Activated naive CD8-positive, alpha-beta T cell treated with anti-CD3 and anti-CD28 coated beads, Interleukin-2, amount 10 ng/mL, durations not matched to agents 7 days and 5 days (primary cell): ENCODE results near the gene NABP2. TPM values are rescaled to one million over a fixed set of nuclear protein-coding genes. Genes with fewer than 3 reads are reported as not detected.
"Not testable (repeated sequence)": the region's sequence is repeated elsewhere in the genome, so short reads cannot be mapped to it uniquely, and the experiment has no call there.

Source experiments
- ATAC-seq: fragments of 150-1000 bp; cut with Tn5 transposase; one replicate; pipeline ENCODE4 v1.10.0; 2021; ENCODE audit warnings: low read depth, moderate library complexity
- POLR2A ChIA-PET: fragments of 350-600 bp; sonication (Branson Sonifier 250); formaldehyde crosslinking; loops from one replicate; lab custom pipeline; 2021; ENCODE audit warnings: antibody characterized with exemption; lab: Charles Lee
- DNase-seq: peaks from one replicate; pipeline ENCODE4 v3.0.0; 2021
- H3K27ac Mint-ChIP-seq: one replicate; pipeline ENCODE4 v1.8.0; 2022; ENCODE audit warnings: mild to moderate bottlenecking, mixed read lengths
- H3K27me3 Mint-ChIP-seq: one replicate; pipeline ENCODE4 v1.8.0; 2022; ENCODE audit warnings: mild to moderate bottlenecking, moderate library complexity, mixed read lengths
- H3K36me3 Mint-ChIP-seq: one replicate; pipeline ENCODE4 v1.8.0; 2021; ENCODE audit warnings: mild to moderate bottlenecking, mixed read lengths
- H3K4me1 Mint-ChIP-seq: one replicate; pipeline ENCODE4 v1.8.0; 2021; ENCODE audit warnings: mixed read lengths
- H3K4me3 Mint-ChIP-seq: one replicate; pipeline ENCODE4 v1.8.0; 2022; ENCODE audit warnings: mild to moderate bottlenecking, moderate library complexity, mixed read lengths
- H3K9me3 Mint-ChIP-seq: one replicate; pipeline ENCODE4 v1.8.0; 2021; ENCODE audit warnings: mixed read lengths
- total RNA-seq, 2 experiments: library from RNA; stranded (reverse); gene quantifications; one replicate each; pipeline ENCODE4 v1.2.3, GENCODE V29; 2021

NABP2 gene
- total RNA-seq = 10 to 100 TPM; 43.4 to 47.1 TPM

DNA sequence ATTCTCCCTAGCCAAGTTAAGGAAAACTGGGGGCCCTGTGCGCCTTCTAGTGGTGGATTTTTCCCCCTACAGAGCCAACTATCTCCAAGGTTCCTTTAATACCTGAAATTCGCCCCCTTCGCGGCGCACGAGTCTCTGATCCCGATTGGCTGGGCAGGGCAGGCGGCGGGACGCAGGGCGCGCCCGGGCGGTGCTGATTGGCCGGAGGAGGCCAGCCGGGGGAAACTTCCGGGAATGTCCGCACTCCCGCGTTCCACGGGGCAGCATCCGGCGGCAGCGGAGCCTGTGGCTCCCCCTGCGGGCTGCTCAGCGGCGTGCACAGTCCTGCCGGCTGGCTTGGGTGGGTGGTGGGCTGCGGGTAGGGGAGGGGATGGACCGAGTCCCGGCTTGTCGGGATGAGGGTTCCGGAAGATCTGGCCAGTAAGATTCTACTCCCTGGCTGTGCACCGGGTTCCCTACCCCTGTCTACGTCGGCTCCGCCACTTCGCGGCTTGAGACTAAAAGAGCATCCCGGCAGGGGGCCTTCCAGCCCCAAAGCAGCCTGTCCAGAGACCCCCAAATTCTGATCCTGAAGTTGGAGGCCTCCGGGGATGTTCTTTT lies at the start of gene NABP2:
TSS of gene NABP2 (plus strand) at position 241 of the 600 bp plus-strand sequence. CDS start 515 bp downstream, outside the sequence.
- DNase-seq (peak; percentile 94), ATAC-seq (peak; percentile 86)
- H3K27ac Mint-ChIP-seq = peak within 1 kb of the TSS; percentile 71
- H3K4me1 Mint-ChIP-seq = peaks cover 34% of the 10 kb centered on the region
- H3K9me3 Mint-ChIP-seq = no peaks in the 10 kb centered on the region
- peak within 1 kb of the TSS; percentile 92 for H3K4me3 Mint-ChIP-seq
- no peaks in the 10 kb centered on the region for H3K27me3 Mint-ChIP-seq
- POLR2A ChIA-PET = no interaction called here
- H3K36me3 Mint-ChIP-seq = peaks cover 10% of the 10 kb centered on the region

DNA sequence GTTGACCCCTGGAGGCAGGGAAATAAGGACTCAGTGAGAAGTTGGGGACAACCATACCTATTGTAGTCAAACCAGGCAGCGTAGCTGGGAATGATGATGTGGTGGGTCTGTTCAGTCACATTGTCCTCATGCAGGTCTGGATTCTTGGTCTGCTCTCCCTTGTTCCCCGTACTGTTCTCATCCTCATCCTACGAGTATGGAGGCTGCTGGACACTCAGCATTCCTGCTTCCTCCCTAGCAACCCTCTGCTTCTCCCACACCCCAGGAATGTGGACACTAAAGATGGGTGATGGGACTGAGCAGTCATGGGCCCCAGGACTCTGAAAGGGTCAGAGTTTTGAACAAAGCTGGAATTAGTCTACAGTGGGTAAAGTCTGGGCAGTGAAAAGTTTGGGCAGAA lies 45.8 kb upstream of the NABP2 start:
- H3K4me1 Mint-ChIP-seq = no peaks in the 10 kb centered on the region
- H3K4me3 Mint-ChIP-seq = no peak overlapping the region
- no peaks in the 10 kb centered on the region for H3K27me3 Mint-ChIP-seq
- POLR2A ChIA-PET = interaction anchor here (4.6 kb wide), 1 partner anchor 16 kb away, joined by 24 read pairs; no protein-coding TSS in a partner anchor
- H3K9me3 Mint-ChIP-seq = no peaks in the 10 kb centered on the region
- DNase-seq (no peak), ATAC-seq (no peak)
- peaks cover 51% of the 10 kb centered on the region for H3K36me3 Mint-ChIP-seq
- H3K27ac Mint-ChIP-seq = no peak overlapping the region

DNA sequence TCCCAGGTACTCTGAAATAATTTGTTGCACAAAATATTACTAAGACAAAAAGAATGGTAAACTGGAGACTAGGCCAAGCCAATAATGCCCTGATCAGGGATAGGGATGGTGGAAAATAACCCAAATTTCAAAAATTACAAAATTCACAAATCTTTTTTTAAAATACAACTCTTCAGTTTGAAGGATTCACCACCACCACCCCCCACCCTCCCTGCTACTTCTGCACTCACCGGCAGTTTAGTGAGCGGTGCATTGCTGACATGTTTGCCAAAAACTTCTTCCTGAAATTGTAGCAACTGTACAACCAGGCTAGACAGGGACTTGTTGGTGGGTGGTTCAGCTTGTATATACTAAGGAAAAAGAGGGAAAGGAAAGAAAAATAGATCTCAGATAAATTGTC lies 37.2 kb upstream of the NABP2 start:
- Mint-ChIP-seq H3K27ac (peak overlapping the region; percentile 44), H3K4me3 (peak overlapping the region; percentile 95), H3K27me3 (peaks cover 2% of the 10 kb centered on the region), H3K9me3 (no peaks in the 10 kb centered on the region), H3K36me3 (peaks cover 19% of the 10 kb centered on the region), H3K4me1 (peaks cover 36% of the 10 kb centered on the region)
- ATAC-seq (no peak), DNase-seq (no peak)
- POLR2A ChIA-PET = interaction anchor here (1.9 to 6.2 kb wide), 4 partner anchors 26 to 67 kb away, joined by 5 to 86 read pairs (median 73); partner anchors contain the start of genes ESYT1, MYL6 and ZC3H10

DNA sequence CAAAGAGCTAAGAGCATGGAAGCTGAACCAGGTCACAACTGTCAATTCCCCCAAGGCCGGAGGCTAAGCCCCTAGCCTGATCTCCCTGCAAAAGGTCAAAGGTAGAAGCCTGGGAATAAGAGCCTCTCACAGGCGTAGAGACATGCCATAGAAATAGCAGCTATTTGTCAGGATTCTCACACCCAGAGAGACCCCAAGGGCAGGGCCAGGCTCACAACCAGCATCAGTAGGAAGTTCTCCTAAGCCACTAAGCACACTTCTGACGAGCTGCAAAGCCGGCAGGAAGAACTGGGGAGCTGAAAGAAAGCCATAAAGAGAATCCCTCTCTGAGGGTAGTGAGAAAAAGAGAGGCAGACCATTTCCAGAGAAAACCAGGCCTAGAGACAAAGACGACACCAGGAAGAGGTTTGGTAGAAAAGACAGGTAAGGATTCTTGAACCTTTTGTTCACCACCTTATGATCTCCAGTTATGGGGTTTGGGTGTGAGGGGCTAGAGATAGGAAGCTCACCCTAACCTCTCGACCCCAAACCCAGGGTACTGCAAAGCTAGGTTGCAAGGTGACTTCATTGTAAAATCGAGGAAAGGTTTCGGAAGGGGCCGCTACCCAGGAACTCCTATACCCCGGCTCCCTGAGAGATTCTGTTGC lies 35.9 kb upstream of the NABP2 start:
- Mint-ChIP-seq H3K27ac (peak overlapping the region; percentile 89), H3K4me1 (peaks cover 44% of the 10 kb centered on the region), H3K36me3 (peaks cover 21% of the 10 kb centered on the region), H3K9me3 (no peaks in the 10 kb centered on the region), H3K27me3 (peaks cover 2% of the 10 kb centered on the region), H3K4me3 (peak overlapping the region; percentile 95)
- no peak for DNase-seq
- no peak for ATAC-seq
- POLR2A ChIA-PET = interaction anchor here (0.8 to 6.2 kb wide), 13 partner anchors 13 to 449 kb away, joined by 3 to 86 read pairs (median 5); partner anchors contain the start of genes ESYT1, MYL6, PA2G4 and RNF41

DNA sequence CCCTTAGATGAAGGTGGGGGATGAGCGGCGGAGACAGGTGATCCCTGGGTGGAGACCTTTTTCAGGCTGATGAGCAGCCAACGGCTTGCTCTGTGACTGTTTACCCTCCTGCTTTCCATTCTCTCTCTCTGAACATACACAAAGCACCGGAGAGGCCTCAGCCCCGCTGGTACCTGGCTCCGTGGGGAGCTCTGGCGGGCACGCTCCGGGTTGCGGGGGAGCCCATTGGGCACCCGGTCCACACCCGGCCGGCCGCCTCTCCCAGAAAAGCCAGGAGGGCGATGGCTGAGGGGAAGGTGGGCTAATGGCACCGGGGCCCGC lies 35.4 kb upstream of the NABP2 start:
- ATAC-seq = no peak
- peaks cover 23% of the 10 kb centered on the region for H3K36me3 Mint-ChIP-seq
- H3K4me1 Mint-ChIP-seq = peaks cover 47% of the 10 kb centered on the region

DNA sequence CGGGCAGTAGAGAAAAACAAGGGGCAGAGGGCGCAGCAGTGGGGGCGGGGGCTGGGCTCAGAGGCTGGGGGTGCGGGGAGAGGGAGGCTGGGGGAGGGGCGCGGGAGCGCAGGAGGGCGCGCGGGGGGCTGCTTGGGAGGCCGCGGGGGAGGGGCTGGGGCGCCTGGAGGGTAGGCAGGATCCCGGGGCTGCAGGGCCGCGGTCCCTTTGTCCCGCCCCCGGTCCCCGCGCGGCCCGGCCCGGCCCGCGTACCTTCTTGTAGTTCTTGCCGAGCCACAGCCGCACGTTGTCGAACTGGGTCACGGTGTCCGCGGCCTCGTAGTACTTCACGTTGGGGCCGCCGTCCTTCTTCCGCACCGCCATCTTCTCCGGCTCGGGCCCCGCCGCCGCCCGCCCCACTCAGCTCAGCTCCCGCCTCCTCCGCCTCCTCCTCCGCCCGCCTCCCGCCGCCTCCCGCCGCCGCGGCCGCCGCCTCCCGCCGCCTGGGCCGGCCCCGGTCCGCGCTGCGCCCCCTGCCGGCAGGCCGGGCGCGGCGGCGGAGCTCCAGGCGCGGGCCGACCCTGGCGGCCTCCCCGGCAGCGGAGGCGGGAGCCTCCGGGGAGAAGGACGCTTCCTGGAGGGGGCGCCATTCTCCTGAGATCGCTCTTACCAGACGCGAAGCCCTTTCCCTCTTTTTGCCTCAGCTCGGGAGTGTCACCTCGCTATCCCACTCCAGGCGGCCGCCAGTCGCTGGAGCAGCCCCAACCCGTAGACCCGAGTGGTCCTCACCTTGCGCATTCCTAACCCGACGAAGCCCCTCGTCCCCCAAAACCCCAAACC lies 34.8 kb upstream of the NABP2 start, which contains the start of gene SMARCC2:
TSS of gene SMARCC2 (minus strand) at position 385 of the 819 bp plus-strand sequence. CDS start at position 363, 22 bp downstream.
- POLR2A ChIA-PET = interaction anchor here (0.5 to 6.2 kb wide), 32 partner anchors 9 to 459 kb away, joined by 3 to 86 read pairs (median 4); partner anchors contain the start of genes ANKRD52, CNPY2, CS and ESYT1
- Mint-ChIP-seq H3K4me3 (peak within 1 kb of the TSS; percentile 99), H3K27ac (peak within 1 kb of the TSS; percentile 98), H3K27me3 (peaks cover 2% of the 10 kb centered on the region), H3K9me3 (no peaks in the 10 kb centered on the region), H3K4me1 (peaks cover 47% of the 10 kb centered on the region), H3K36me3 (peaks cover 21% of the 10 kb centered on the region)
- DNase-seq (peak; percentile 94), ATAC-seq (peak; percentile 87)

More for the DNA sequence above, 35.4 kb upstream of the NABP2 start:
- POLR2A ChIA-PET = interaction anchor here (0.8 to 6.2 kb wide), 19 partner anchors 10 to 450 kb away, joined by 3 to 86 read pairs (median 5); partner anchors contain the start of genes ESYT1, MYL6, PA2G4 and RNF41
- Mint-ChIP-seq H3K4me3 (peak overlapping the region; percentile 95), H3K27me3 (peaks cover 2% of the 10 kb centered on the region), H3K27ac (peak overlapping the region; percentile 89), H3K9me3 (no peaks in the 10 kb centered on the region)
- DNase-seq = no peak

DNA sequence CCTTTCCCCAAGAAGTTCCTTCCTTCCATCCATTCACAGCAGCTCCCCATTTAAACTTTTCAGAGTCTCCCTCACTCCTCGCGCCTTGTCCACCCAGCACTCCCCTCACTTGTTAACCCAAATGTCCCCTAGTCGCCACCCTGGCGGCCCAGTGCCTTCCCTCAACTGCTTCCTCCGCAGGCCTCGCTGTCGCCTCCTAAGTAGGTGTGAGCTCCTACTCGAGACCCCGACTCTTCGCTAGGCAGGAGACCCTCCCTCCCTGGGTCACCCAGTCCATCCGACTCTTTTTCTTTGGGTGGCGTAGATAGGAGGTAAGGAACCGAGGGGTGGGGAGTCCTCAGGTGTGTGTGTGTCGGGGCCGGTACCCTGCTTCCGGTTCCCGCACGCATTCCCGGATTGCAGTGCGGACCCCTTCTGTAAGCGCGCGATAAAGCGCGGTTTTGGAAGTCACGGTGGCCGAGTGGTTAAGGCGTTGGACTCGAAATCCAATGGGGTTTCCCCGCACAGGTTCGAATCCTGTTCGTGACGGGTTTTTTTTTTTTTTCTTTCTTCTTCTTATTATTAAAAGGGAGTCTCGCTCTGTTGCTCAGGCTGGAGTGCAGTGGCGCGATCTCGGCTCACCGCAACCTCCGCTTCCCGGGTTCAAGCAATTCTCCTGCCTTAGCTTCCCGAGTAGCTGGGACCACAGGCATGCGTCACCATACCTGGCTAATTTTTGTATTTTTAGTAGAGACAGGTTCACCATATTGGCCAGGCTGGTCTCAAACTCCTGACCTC lies 34.0 kb upstream of the NABP2 start:
- Mint-ChIP-seq H3K4me3 (peak overlapping the region; percentile 99), H3K9me3 (no peaks in the 10 kb centered on the region), H3K27me3 (peaks cover 2% of the 10 kb centered on the region), H3K36me3 (peaks cover 18% of the 10 kb centered on the region), H3K27ac (peak overlapping the region; percentile 98), H3K4me1 (peaks cover 47% of the 10 kb centered on the region)
- ATAC-seq = peak; percentile 41
- POLR2A ChIA-PET = interaction anchor here (0.5 to 6.2 kb wide), 28 partner anchors 9 to 459 kb away, joined by 3 to 86 read pairs (median 4); partner anchors contain the start of genes ANKRD52, CNPY2, CS and ESYT1
- peak; percentile 87 for DNase-seq

DNA sequence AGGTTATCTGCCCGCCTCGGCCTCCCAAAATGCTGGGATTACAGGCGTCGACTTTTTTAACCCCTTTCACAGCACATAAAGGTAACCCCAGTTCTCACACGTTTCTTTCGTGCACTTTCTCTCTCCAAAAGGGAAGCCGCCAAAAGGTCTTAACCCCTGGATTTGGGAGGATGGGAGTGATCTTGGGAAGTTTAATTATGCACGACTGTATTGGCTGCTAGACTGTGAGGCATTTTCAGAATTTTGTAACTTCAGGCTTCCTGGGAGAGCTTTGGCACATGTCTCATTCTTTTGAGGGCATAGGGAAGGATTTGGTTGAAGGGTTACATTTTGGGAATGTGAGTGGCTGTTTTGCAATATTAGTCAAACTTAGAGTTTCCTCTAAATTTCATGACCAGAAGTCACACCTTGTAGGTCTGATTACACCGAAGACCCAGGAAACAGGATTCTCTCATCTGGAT lies 33.4 kb upstream of the NABP2 start:
- Mint-ChIP-seq H3K27ac (peak overlapping the region; percentile 98), H3K36me3 (peaks cover 16% of the 10 kb centered on the region), H3K4me3 (peak overlapping the region; percentile 99), H3K27me3 (peaks cover 2% of the 10 kb centered on the region), H3K9me3 (no peaks in the 10 kb centered on the region), H3K4me1 (peaks cover 46% of the 10 kb centered on the region)
- no peak for ATAC-seq
- DNase-seq = no peak
- POLR2A ChIA-PET = interaction anchor here (1.2 to 6.2 kb wide), 5 partner anchors 30 to 73 kb away, joined by 3 to 86 read pairs (median 66); partner anchors contain the start of genes ESYT1, MYL6, RNF41 and ZC3H10

DNA sequence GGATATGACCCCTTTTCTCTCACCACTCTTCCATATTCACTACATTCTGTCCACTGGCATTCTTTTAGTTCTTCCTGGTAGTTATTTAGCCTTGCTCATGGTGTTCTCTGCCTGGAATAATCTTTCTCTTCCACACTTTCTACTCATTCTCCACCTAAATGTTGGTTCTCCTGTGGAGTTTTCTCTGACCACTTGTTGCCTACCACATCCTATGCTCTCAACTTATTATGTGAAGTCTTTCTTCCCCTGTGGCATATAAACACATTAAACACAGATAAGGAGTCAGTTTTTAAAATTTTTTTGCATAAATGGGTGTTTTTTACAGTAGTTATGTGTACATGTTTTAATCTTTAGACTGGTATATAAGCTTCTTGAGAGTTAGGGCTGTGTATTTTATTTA lies 31.6 kb upstream of the NABP2 start:
- peaks cover 33% of the 10 kb centered on the region for H3K4me1 Mint-ChIP-seq
- H3K36me3 Mint-ChIP-seq = peaks cover 8% of the 10 kb centered on the region
- no peak for ATAC-seq
- peaks cover 2% of the 10 kb centered on the region for H3K27me3 Mint-ChIP-seq
- no peak overlapping the region for H3K27ac Mint-ChIP-seq
- POLR2A ChIA-PET = no interaction called here
- no peak for DNase-seq
- H3K9me3 Mint-ChIP-seq = no peaks in the 10 kb centered on the region
- H3K4me3 Mint-ChIP-seq = no peak overlapping the region

DNA sequence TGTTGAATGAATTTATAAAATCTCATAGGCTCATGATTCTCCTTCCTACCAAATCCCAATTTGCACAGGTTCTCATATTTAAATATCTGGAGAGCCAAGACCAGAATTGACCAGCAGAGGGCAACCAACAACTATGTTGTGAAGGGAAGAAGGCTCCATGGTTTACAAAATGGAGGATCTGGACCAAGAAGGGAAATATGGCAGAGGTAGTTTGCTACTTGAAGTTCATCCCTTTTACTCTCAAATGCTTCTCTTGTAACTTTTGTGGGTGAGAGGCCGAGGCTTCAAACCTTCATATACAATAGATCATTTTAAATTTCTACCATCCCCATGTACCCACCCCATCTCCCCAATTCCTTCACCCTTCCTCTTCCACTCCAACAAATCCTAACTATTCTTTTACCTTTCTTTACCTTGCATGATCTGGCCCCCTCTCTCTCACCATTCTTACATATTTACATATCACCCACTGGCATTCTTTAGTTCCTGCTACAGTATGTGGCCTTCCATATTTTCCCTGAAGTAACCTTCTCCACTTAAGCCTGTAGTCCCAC lies 31.0 kb upstream of the NABP2 start:
- Mint-ChIP-seq H3K4me1 (peaks cover 27% of the 10 kb centered on the region), H3K4me3 (peak overlapping the region; percentile 26), H3K9me3 (no peaks in the 10 kb centered on the region), H3K27ac (peak overlapping the region; percentile 85), H3K36me3 (peaks cover 8% of the 10 kb centered on the region), H3K27me3 (peaks cover 2% of the 10 kb centered on the region)
- POLR2A ChIA-PET = interaction anchor here (0.6 kb wide), 1 partner anchor 68 kb away, joined by 5 read pairs; no protein-coding TSS in a partner anchor
- DNase-seq = no peak
- no peak for ATAC-seq

DNA sequence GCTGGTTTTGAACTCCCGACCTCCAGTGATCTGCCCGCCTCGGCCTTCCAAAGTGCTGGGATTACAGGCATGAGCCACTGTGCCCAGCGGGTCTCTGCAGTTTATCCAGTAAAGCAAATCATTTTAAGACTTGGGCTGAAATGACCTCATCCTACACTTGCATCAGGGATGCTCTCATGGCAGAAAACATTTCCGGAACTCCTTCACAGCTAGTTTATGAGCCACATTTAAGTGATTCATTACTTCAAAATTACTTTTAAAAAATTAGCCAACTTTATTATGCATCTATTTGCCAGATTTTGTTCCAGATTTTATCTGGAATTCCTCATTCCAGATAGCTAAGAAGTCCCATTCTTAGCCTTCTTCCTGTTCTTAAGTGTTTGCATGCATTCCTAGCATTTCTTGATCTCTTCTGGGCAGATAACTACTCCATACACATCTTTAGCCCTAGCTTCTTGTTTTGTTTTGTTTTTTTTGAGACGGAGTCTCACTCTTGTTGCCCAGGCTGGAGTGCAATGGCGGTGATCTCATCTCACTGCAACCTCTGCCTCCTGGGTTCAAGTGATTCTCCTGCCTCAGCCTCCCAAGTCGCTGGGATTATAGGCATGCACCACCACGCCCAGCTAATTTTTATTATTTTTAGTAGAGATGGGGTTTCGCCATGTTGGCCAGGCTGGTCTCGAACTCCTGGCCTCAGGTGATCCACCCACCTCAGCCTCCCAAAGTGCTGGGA lies 27.2 kb upstream of the NABP2 start:
- not testable (repeated sequence) for H3K27ac Mint-ChIP-seq
- POLR2A ChIA-PET = interaction anchor here (0.7 to 1.0 kb wide), 3 partner anchors 60 to 123 kb away, joined by 3 read pairs; partner anchors contain the start of gene ZC3H10

More for the DNA sequence above, 27.2 kb upstream of the NABP2 start:
- H3K36me3 Mint-ChIP-seq, DNase-seq, H3K4me3 Mint-ChIP-seq, H3K9me3 Mint-ChIP-seq, ATAC-seq, H3K27me3 Mint-ChIP-seq: not testable (repeated sequence)
- peaks cover 12% of the 10 kb centered on the region for H3K4me1 Mint-ChIP-seq
